ENCODE results near the gene AKAP8L.
"Not testable (repeated sequence)": the region's sequence is repeated elsewhere in the genome, so short reads cannot be mapped to it uniquely, and the experiment has no call there.

The AKAP8L gene

DNA sequence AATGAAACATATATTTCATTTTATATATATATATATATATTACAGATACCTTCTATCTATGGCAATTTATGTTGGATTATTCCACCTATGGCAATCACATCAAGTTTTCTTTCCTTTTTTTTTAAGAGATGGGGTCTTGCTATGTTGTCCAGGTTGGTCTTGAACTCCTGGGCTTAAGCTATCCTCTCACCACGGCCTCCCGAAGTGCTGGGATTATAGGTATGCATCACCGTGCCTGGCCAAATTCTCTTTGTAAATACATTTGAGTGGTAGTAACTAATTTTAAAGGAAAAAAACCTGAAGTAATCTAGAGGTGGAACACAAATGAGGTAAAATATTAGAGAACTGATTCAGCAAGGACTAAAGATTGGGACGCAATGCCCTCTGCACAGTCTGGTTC is 64.9 kb downstream of the AKAP8L start:
- no peak for DNase-seq (ENCODE audit: low read depth)

DNA sequence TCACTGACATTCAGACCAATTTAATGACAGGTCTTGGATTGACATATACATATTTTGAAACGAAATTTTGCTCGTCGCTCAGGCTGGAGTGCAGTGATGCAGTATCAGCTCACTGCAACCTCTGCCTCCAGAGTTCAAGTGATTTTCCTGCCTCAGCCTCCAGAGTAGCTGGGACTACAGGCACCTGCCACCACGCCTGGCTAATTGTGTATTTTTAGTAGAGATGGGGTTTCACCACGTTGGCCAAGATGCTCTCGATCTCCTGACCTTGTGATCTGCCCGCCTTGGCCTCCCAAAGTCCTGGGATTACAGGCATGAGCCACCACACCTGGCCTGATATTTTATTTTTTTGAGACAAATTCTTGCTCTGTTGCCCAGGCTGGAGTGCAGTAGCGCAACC is 66.3 kb downstream of the AKAP8L start:
- not testable (repeated sequence) for DNase-seq (ENCODE audit: low read depth)

DNA sequence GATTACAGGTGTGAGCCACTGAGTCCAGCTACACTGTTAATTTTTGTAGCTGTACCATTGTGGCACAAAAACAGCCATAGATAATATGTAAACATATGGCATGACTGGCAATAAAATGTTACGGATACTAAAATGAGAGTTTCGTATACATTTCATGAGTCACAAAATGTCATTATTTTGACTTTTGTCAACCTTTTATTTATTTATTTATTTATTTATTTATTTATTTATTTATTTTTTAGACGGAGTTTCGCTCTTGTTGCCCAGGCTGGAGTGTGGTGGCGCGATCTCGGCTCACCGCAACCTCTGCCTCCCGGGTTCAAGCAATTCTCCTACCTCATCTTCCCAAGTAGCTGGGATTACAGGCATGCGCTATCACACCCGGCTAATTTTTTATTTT is 77.5 kb downstream of the AKAP8L start:
- DNase-seq (ENCODE audit: low read depth), result not testable (repeated sequence)

DNA sequence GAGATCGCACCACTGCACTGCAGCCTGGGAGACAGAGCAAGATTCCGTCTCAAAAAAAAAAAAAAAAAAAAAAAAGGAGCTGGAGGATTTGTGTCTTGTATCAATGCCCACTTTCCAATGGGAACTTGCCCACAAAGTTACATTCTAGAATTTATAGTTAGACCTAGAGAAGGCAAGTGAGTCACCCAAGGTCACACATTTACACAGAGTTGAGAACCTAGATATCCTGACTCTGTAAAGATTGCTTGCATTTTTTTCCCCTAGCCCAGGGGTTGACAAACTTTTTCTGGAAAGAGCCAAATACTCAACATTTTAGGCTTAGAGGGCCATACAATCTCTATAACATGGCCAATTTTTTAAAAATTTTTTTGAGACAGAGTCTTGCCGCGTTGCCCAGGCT is 78.7 kb downstream of the AKAP8L start:
- no peak for DNase-seq (ENCODE audit: low read depth)

DNA sequence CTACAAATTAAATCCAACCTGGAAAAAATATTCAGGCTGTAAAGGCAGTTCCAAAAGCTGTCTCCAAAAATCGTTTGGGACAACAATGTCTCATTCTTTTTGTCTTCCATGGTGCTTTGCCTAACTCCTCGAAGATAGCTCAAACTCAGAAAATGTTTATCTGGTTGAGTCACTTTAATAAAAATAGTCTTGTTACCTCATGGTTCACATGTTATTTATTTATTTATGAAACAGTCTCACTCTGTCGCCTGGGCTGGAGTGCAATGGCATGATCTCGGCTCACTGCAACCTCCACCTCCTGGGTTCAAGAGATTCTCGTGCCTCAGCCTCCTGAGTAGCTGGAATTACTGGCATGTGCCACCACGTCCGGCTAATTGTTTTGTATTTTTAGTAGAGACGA is 81.6 kb downstream of the AKAP8L start:
- no peak for DNase-seq (ENCODE audit: low read depth)

DNA sequence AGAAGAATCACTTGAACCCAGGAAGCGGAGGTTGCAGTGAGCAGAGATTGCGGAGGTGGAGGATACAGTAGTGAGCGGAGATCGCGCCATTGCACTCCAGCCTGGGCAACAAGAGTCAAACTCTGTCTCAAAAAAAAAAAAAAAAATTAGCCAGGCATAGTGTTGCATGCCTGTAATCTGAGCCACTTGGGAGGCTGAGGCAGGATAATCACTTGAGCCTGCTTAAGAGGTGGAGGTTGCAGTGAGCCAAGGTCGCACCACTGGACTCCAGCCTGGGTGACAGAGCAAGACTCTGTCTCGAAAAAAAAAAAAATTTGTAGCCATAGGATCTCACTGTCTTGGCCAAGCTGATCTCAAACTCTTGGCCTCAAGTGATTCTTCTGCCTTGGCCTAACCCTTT is 82.8 kb downstream of the AKAP8L start:
- DNase-seq (ENCODE audit: low read depth), result not testable (repeated sequence)

DNA sequence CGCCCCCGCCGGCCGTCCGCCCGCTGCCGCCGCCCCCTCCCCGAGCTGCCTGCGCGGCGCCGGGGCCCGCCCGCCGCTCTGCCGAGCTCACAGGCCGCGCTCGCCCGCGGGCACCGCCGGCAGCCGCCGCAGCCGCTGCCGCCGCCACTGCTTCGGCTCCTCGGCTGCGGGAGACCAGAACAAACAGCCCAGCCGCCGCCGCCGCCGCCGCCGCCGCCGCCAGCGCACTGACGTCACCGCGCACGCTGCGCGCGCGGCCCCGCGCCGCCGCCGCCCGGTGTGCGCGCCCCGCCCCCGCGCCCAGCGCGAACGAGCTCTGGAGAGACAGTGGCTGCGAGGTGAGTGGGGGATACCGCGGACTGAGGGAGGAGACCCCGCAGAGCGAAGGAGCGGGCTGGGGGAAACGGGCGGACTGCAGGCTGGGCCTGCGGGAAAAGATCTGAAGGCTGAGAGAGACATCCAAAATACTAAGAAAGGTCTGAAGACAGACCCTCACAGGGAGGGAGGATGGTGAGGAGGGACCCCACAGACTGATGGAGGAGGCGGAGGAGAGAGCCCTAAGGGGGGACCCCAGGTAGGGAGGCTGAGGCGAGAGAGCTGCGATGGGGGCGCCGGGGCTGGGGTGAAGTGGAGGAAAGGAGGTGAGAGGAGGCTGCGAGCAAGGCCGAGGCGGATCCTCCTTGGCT is 86.3 kb downstream of the AKAP8L start, which contains the start of gene BRD4:
TSS of gene BRD4 (minus strand) at position 229 of the 686 bp plus-strand sequence. CDS start 59,440 bp downstream, outside the sequence.
- DNase-seq (ENCODE audit: low read depth), result no peak

DNA sequence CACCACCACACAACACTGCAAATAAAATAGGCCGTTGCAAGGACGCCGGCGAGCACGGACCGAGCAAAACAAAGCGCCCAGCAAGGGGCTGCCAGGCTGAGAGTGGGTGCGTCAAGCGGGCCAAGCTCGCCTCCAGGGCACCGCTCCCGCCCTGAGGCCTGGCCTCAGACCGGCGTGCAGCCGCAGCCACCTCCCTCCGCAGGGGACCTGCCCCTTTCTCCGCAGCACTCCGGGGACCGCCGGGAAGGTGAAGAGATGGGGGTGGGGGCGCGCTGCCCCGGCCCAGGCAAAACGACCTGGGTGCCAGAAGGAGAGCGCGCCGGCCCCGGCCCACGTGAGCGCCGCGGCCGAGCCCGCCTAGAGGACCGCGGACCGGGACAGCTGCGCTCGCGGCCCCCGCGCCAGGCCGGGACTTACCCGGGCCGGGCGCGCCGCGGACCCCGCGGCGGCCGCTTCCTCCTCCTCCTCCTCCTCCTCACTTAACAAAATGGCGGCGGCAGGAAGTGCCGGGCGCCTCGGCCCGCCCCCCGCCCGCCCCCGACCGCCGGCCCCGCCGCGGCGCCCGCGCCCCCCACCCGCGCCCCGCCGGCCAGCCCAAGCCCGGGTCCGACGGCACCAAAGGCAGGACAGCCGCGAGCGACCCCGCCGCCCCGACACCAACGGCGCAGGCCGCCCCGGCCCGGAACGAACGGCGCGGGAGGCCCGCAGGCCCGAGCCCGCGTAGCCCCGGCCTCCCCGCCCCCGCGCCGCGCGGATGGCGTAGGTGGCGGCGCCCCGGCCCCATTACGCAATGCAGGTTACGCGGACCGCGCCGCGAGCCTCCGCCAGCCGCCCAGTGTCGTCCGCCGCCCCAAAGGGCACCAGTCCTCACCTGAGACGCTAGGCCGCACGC is 87.1 kb downstream of the AKAP8L start:
- DNase-seq (ENCODE audit: low read depth), result no peak

DNA sequence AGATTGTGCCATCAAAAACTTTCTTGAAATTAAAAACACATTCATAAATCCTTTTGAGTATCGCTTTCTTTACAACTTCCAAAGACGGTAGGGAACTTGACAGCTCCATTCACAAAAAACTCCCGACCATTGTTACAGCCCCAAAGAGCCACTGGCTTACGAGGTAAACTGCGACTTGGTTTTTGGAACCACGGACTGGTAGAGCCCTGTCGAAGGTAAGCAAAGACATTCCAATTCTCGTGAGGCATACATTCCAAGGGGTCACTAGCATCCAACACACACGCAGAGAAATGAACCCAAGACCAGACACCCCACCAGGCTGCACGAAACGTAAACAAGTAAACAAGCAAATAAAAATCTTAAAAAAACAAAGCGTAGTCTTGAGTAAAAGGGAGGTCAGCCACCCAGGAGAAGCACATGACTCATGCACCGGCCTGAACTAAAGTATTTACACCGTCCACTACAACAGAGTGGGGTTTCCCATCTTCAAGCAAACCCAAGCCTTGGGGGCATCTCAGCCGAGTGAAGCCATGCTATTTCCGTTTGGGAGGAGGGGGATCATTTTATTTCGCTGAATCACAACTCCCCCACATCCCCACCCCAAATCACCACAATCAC is 87.9 kb downstream of the AKAP8L start:
- no peak for DNase-seq (ENCODE audit: low read depth)

All from GM04504 (cell line).